DND-41 (cell line): ENCODE results near the gene EAF1.

Experiments used
- ATAC-seq: fragments of 200-7000 bp; cut with Tn5 transposase; 3 replicates; pipeline ENCODE4 v1.9.1; 2021; ENCODE audit warnings: low read depth; ENCODE audit not compliant: insufficient read depth
- DNase-seq: peaks from one replicate; pipeline ENCODE4 v3.0.0-alpha.2; 2020
- H2AFZ ChIP-seq: 2 replicates; pipeline ENCODE4 v1.6.0; 2012; ENCODE audit warnings: low read depth, low read length
- H3K27ac ChIP-seq: 2 replicates; pipeline ENCODE4 v1.5.1; 2012; ENCODE audit warnings: low read length, inconsistent platforms
- H3K27me3 ChIP-seq: fragments of 200-600 bp; sonication (generic); 2 replicates; pipeline ENCODE4 v1.6.0; 2012; ENCODE audit warnings: low read length, mild to moderate bottlenecking, inconsistent platforms; ENCODE audit not compliant: insufficient read depth, poor library complexity
- H3K36me3 ChIP-seq: 2 replicates; pipeline ENCODE4 v1.5.1; 2012; ENCODE audit warnings: low read length, inconsistent platforms; ENCODE audit not compliant: insufficient read depth
- H3K4me1 ChIP-seq: 2 replicates; pipeline ENCODE4 v1.5.1; 2012; ENCODE audit warnings: mild to moderate bottlenecking, low read length; ENCODE audit not compliant: insufficient read depth
- H3K4me2 ChIP-seq: 2 replicates; pipeline ENCODE4 v1.6.0; 2012; ENCODE audit warnings: mild to moderate bottlenecking, moderate library complexity, low read length, inconsistent platforms; ENCODE audit not compliant: insufficient read depth
- H3K4me3 ChIP-seq, 2 experiments: fragments of 200-600 bp in 1 of 2; shearing (Covaris generic) in 1 of 2; 2 replicates each; pipeline ENCODE4 v1.5.1; 2012 to 2016; ENCODE audit warnings: inconsistent platforms in 2 of 2, low read length in 2 of 2, mild to moderate bottlenecking in 2 of 2, low read depth in 1 of 2, moderate library complexity in 1 of 2
- H3K79me2 ChIP-seq: 2 replicates; pipeline ENCODE4 v1.6.0; 2012; ENCODE audit warnings: low read length, inconsistent platforms; ENCODE audit not compliant: insufficient read depth
- H3K9ac ChIP-seq: 2 replicates; pipeline ENCODE4 v1.6.0; 2012; ENCODE audit warnings: low read depth, mild to moderate bottlenecking, inconsistent platforms, low read length, moderate library complexity
- H3K9me3 ChIP-seq: 2 replicates; pipeline ENCODE4 v1.5.1; 2012; ENCODE audit warnings: low read length, moderate library complexity, mild to moderate bottlenecking, inconsistent platforms; ENCODE audit not compliant: insufficient read depth, severe bottlenecking
- H4K20me1 ChIP-seq: 2 replicates; pipeline ENCODE4 v1.6.0; 2012; ENCODE audit warnings: low read length; ENCODE audit not compliant: insufficient read depth
- CTCF ChIP-seq: IDR thresholded peaks from 2 replicates; pipeline ENCODE4 v1.5.1; 2012; ENCODE audit warnings: borderline replicate concordance, low read length, moderate library complexity, mild to moderate bottlenecking; ENCODE audit not compliant: poor library complexity, severe bottlenecking; ENCODE audit errors: extremely low read depth
- EZH2 ChIP-seq: IDR thresholded peaks from 3 replicates; pipeline ENCODE4 v1.6.1; 2012; ENCODE audit warnings: borderline replicate concordance, low read depth, mild to moderate bottlenecking, moderate library complexity, low read length, inconsistent platforms; ENCODE audit not compliant: severe bottlenecking

Gene EAF1

GRCh38 chr3:15452961-15453360, 25.6 kb downstream of the EAF1 start:
- Histone ChIP-seq H3K4me1 (no peaks in the 10 kb centered on the region), H4K20me1 (no peaks in the 10 kb centered on the region), H3K79me2 (no peaks in the 10 kb centered on the region), H3K9me3 (no peaks in the 10 kb centered on the region), H3K27me3 (no peaks in the 10 kb centered on the region), H3K27ac (no peak overlapping the region), H2AFZ (no peak overlapping the region), H3K4me3 (no peak overlapping the region), H3K36me3 (no peaks in the 10 kb centered on the region), H3K9ac (no peak overlapping the region), H3K4me2 (no peak overlapping the region)
- ATAC-seq: no peak
- no peak for DNase-seq
- TF ChIP-seq CTCF (no peak), EZH2 (no peak)

GRCh38 chr3:15453501-15453900, 26.1 kb downstream of the EAF1 start:
- Histone ChIP-seq H4K20me1 (no peaks in the 10 kb centered on the region), H3K9me3 (no peaks in the 10 kb centered on the region), H3K9ac (no peak overlapping the region), H3K4me1 (no peaks in the 10 kb centered on the region), H3K36me3 (no peaks in the 10 kb centered on the region), H2AFZ (no peak overlapping the region), H3K4me2 (no peak overlapping the region), H3K27ac (no peak overlapping the region), H3K79me2 (no peaks in the 10 kb centered on the region), H3K4me3 (no peak overlapping the region), H3K27me3 (no peaks in the 10 kb centered on the region)
- ATAC-seq (no peak), DNase-seq (no peak)
- TF ChIP-seq EZH2 (no peak), CTCF (no peak)

GRCh38 chr3:15453991-15454625, 26.7 kb downstream of the EAF1 start:
- no peaks in the 10 kb centered on the region for H3K79me2 ChIP-seq
- no peak overlapping the region for H3K9ac ChIP-seq
- ATAC-seq (no peak), DNase-seq (no peak)
- no peaks in the 10 kb centered on the region for H4K20me1 ChIP-seq
- no peaks in the 10 kb centered on the region for H3K9me3 ChIP-seq
- no peaks in the 10 kb centered on the region for H3K4me1 ChIP-seq
- no peak overlapping the region for H3K4me2 ChIP-seq
- H3K4me3 ChIP-seq: no peak overlapping the region
- H3K27me3 ChIP-seq: no peaks in the 10 kb centered on the region
- H3K36me3 ChIP-seq: no peaks in the 10 kb centered on the region
- no peak overlapping the region for H3K27ac ChIP-seq
- no peak overlapping the region for H2AFZ ChIP-seq
- no peak for TF ChIP-seq CTCF
- no peak for TF ChIP-seq EZH2
